Caco-2 (cell line): Measurements from ENCODE around the gene RAD51D. TPM values are rescaled to one million over a fixed set of nuclear protein-coding genes. Genes with fewer than 3 reads are reported as not detected.

ENCODE experiments used
- BruUV-seq: library from RNA; stranded (reverse); fragments of 400-500 nt; replicated peaks from 2 replicates; lab custom pipeline; 2021; lab: Mats Ljungman, UMichigan
- CTCF ChIA-PET: fragments of 300-600 bp; sonication (Branson Sonifier 250); formaldehyde crosslinking; loops from one replicate; lab custom pipeline; 2022; ENCODE audit warnings: antibody characterized with exemption; lab: Charles Lee
- POLR2A ChIA-PET: fragments of 300-600 bp; sonication (Branson Sonifier 250); formaldehyde crosslinking; loops from one replicate; lab custom pipeline; 2022; ENCODE audit warnings: antibody characterized with exemption; lab: Charles Lee
- DNase-seq, 2 experiments: peaks; one replicate each; pipeline versions ENCODE4 v3.0.0 to v3.0.0-alpha.2; 2020 to 2022
- H3K27me3 ChIP-seq: replicated peaks from 2 replicates; pipeline ENCODE4 v1.6.0; 2011; ENCODE audit warnings: low read length; ENCODE audit not compliant: control insufficient read depth, insufficient read depth
- H3K36me3 ChIP-seq: 2 replicates; pipeline ENCODE4 v1.5.1; 2011; ENCODE audit warnings: low read length; ENCODE audit not compliant: control insufficient read depth, insufficient read depth
- H3K4me1 ChIP-seq: fragments of 250-450 bp; sonication (Bioruptor Pico); 2 replicates; pipeline ENCODE4 v1.5.1; 2020; ENCODE audit warnings: mild to moderate bottlenecking
- H3K4me3 ChIP-seq: 2 replicates; pipeline ENCODE4 v1.5.1; 2011; ENCODE audit warnings: low read depth, mild to moderate bottlenecking, control low read depth, low read length
- H3K9me3 ChIP-seq: fragments of 250-450 bp; sonication (Bioruptor Pico); 2 replicates; pipeline ENCODE4 v1.5.1; 2020; ENCODE audit warnings: mild to moderate bottlenecking, moderate library complexity
- H3K27ac Mint-ChIP-seq: one replicate; pipeline ENCODE4 v1.8.0; 2022; ENCODE audit warnings: mixed read lengths; ENCODE audit not compliant: unreplicated experiment
- H3K27me3 Mint-ChIP-seq: one replicate; pipeline ENCODE4 v1.8.0; 2022; ENCODE audit warnings: mixed read lengths; ENCODE audit not compliant: insufficient read depth, unreplicated experiment
- H3K36me3 Mint-ChIP-seq: one replicate; pipeline ENCODE4 v1.8.0; 2022; ENCODE audit warnings: mild to moderate bottlenecking, mixed read lengths; ENCODE audit not compliant: insufficient read depth, unreplicated experiment
- H3K4me1 Mint-ChIP-seq: one replicate; pipeline ENCODE4 v1.8.0; 2022; ENCODE audit warnings: low read depth, mixed read lengths; ENCODE audit not compliant: unreplicated experiment
- H3K4me3 Mint-ChIP-seq: one replicate; pipeline ENCODE4 v1.8.0; 2022; ENCODE audit warnings: mild to moderate bottlenecking, moderate library complexity, mixed read lengths; ENCODE audit not compliant: unreplicated experiment
- H3K9me3 Mint-ChIP-seq: one replicate; pipeline ENCODE4 v1.8.0; 2022; ENCODE audit warnings: mixed read lengths; ENCODE audit not compliant: unreplicated experiment
- CTCF ChIP-seq, 2 experiments: fragments of 200-600 bp in 1 of 2; IDR thresholded peaks; 1 replicate in 1 of 2; 2 replicates in 1 of 2; pipeline versions ENCODE4 v1.5.1 to v1.8.0; 2011 to 2022; ENCODE audit warnings: antibody characterized with exemption in 1 of 2, control low read depth in 1 of 2, inconsistent platforms in 1 of 2, low read depth in 1 of 2, low read length in 1 of 2, mild to moderate bottlenecking in 1 of 2, moderate library complexity in 1 of 2; ENCODE audit not compliant: insufficient read depth in 1 of 2, severe bottlenecking in 1 of 2, unreplicated experiment in 1 of 2
- intact Hi-C: fragments of 100-400 bp; cut with micrococcal nuclease; formaldehyde crosslinking; loops from one replicate; pipeline ENCODE4 v1.10.0; 2022; ENCODE audit not compliant: unreplicated experiment
- total RNA-seq: library from RNA; stranded (reverse); gene quantifications from 2 replicates; pipeline ENCODE4 v1.2.3, GENCODE V29; 2022

Gene RAD51D
- total RNA-seq, 1 experiment from 2014 or later: 31.8 TPM

- Histone ChIP-seq H3K4me3 (no peak overlapping the region), H3K4me1 (no peaks in the 10 kb centered on the region), H3K36me3 (no peaks in the 10 kb centered on the region), H3K27me3 (no peaks in the 10 kb centered on the region), H3K9me3 (no peaks in the 10 kb centered on the region)
- ChIA-PET POLR2A (no interaction called here), CTCF (no interaction called here)
- Mint-ChIP-seq H3K4me3 (no peak overlapping the region), H3K4me1 (peaks cover 5% of the 10 kb centered on the region), H3K36me3 (no peaks in the 10 kb centered on the region), H3K27ac (no peak overlapping the region), H3K9me3 (no peaks in the 10 kb centered on the region), H3K27me3 (peaks cover 5% of the 10 kb centered on the region)
- no peak for DNase-seq
- intact Hi-C loops: no loop called here
- BruUV-seq: no TSS peak
- no peak for TF ChIP-seq CTCF (IDR thresholded peaks at IDR 0.05; ENCODE audit: insufficient read depth in 1 of 2, low read depth in 1 of 2, low read length in 1 of 2, severe bottlenecking in 1 of 2, unreplicated experiment in 1 of 2)
These were observed 28.5 kb upstream of the RAD51D start for GRCh38 chr17:35148144-35148543.

- POLR2A ChIA-PET: no interaction called here
- TF ChIP-seq CTCF (IDR thresholded peaks at IDR 0.05; ENCODE audit: insufficient read depth in 1 of 2, low read depth in 1 of 2, low read length in 1 of 2, severe bottlenecking in 1 of 2, unreplicated experiment in 1 of 2): no peak
- no peak within 1 kb of the TSS for H3K4me3 Mint-ChIP-seq
- Histone ChIP-seq H3K36me3 (no peaks in the 10 kb centered on the region), H3K4me3 (no peak within 1 kb of the TSS), H3K4me1 (no peaks in the 10 kb centered on the region), H3K9me3 (no peaks in the 10 kb centered on the region), H3K27me3 (no peaks in the 10 kb centered on the region)
- H3K36me3 Mint-ChIP-seq: no peaks in the 10 kb centered on the region
- peaks cover 3% of the 10 kb centered on the region for H3K27me3 Mint-ChIP-seq
- H3K27ac Mint-ChIP-seq: no peak within 1 kb of the TSS
- H3K9me3 Mint-ChIP-seq: no peaks in the 10 kb centered on the region
- H3K4me1 Mint-ChIP-seq: no peaks in the 10 kb centered on the region
- CTCF ChIA-PET: no interaction called here
- BruUV-seq: no TSS peak
- intact Hi-C loops: no loop called here
- no peak for DNase-seq
These were observed 27.8 kb upstream of the RAD51D start, which contains the start of gene UNC45B for GRCh38 chr17:35147375-35147905. Gene UNC45B, plus strand, starts transcription at chr17:35147817. Its CDS starts 447 bp downstream, at chr17:35148264.

GRCh38 chr17:35146214-35146833, 26.7 kb upstream of the RAD51D start:
- ChIA-PET POLR2A (no interaction called here), CTCF (no interaction called here)
- H3K27me3 ChIP-seq: no peaks in the 10 kb centered on the region
- intact Hi-C loops: no loop called here
- DNase-seq: no peak
- Mint-ChIP-seq H3K9me3 (no peaks in the 10 kb centered on the region), H3K4me1 (no peaks in the 10 kb centered on the region), H3K4me3 (no peak overlapping the region), H3K27ac (no peak overlapping the region), H3K27me3 (peaks cover 3% of the 10 kb centered on the region), H3K36me3 (no peaks in the 10 kb centered on the region)
- no peaks in the 10 kb centered on the region for H3K4me1 ChIP-seq
- TF ChIP-seq CTCF (IDR thresholded peaks at IDR 0.05; ENCODE audit: insufficient read depth in 1 of 2, low read depth in 1 of 2, low read length in 1 of 2, severe bottlenecking in 1 of 2, unreplicated experiment in 1 of 2): no peak
- H3K36me3 ChIP-seq: no peaks in the 10 kb centered on the region
- H3K4me3 ChIP-seq: no peak overlapping the region
- no peaks in the 10 kb centered on the region for H3K9me3 ChIP-seq
- BruUV-seq: no TSS peak
